ENCODE results near the gene AGR2.

GRCh38 chr7:16773884-16774283 lies 30.9 kb downstream of the AGR2 start:
- TF ChIP-seq PKNOX1 (IDR thresholded peaks at IDR 0.05) (no peak), NFRKB (IDR thresholded peaks at IDR 0.05) (no peak), ARNT (IDR thresholded peaks at IDR 0.05) (no peak), FOXM1 (IDR thresholded peaks at IDR 0.05; ENCODE audit: borderline replicate concordance) (no peak), CTBP1 (IDR thresholded peaks at IDR 0.05; ENCODE audit: borderline replicate concordance) (no peak), TARDBP (IDR thresholded peaks at IDR 0.05) (no peak), HDGF (IDR thresholded peaks at IDR 0.05; ENCODE audit: borderline replicate concordance) (no peak), LEF1 (IDR thresholded peaks at IDR 0.05; ENCODE audit: borderline replicate concordance) (no peak), ELF4 (IDR thresholded peaks at IDR 0.05) (no peak), FOXK2 (IDR thresholded peaks at IDR 0.05) (no peak), BHLHE40 (IDR thresholded peaks at IDR 0.05; ENCODE audit: borderline replicate concordance) (no peak), L3MBTL2 (conservative IDR thresholded peaks at IDR 0.05) (no peak)

All from HEK293T (cell line).